Fibroblast of lung (primary cell): Measurements from ENCODE around the gene INPP5A.

ENCODE experiments used
- EZH2 ChIP-seq: IDR thresholded peaks from 2 replicates; pipeline ENCODE4 v1.5.1; 2012; ENCODE audit warnings: low read length, control low read depth, mild to moderate bottlenecking; ENCODE audit errors: missing control alignments
- TF ChIP-seq, protein P1 (sequence below), 2 donors: IDR thresholded peaks in 1 of 2; conservative IDR thresholded peaks in 1 of 2; 1 replicate in 1 of 2; 2 replicates in 1 of 2; pipeline ENCODE4 v1.5.1; 2011 to 2012; ENCODE audit warnings: low read length in 2 of 2, control low read depth in 1 of 2, inconsistent platforms in 1 of 2, low read depth in 1 of 2, mild to moderate bottlenecking in 1 of 2

- TF ChIP-seq, protein P1, sequence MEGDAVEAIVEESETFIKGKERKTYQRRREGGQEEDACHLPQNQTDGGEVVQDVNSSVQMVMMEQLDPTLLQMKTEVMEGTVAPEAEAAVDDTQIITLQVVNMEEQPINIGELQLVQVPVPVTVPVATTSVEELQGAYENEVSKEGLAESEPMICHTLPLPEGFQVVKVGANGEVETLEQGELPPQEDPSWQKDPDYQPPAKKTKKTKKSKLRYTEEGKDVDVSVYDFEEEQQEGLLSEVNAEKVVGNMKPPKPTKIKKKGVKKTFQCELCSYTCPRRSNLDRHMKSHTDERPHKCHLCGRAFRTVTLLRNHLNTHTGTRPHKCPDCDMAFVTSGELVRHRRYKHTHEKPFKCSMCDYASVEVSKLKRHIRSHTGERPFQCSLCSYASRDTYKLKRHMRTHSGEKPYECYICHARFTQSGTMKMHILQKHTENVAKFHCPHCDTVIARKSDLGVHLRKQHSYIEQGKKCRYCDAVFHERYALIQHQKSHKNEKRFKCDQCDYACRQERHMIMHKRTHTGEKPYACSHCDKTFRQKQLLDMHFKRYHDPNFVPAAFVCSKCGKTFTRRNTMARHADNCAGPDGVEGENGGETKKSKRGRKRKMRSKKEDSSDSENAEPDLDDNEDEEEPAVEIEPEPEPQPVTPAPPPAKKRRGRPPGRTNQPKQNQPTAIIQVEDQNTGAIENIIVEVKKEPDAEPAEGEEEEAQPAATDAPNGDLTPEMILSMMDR (conservative IDR thresholded peaks at IDR 0.05 in 1 of 2, IDR thresholded peaks at IDR 0.05 in 1 of 2; ENCODE audit: low read depth in 1 of 2, low read length in 2 of 2): no peak
- no peak for TF ChIP-seq EZH2
Measured at GRCh38 chr10:132590094-132590751, 52.6 kb downstream of the INPP5A start.
